ENCODE results near the gene KRT82.
"Not testable (repeated sequence)": the region's sequence is repeated elsewhere in the genome, so short reads cannot be mapped to it uniquely, and the experiment has no call there.

Gene KRT82

GRCh38 chr12:52415870-52416750 lies 10.0 kb upstream of the KRT82 start:
- no peaks in the 10 kb centered on the region for H3K9me3 ChIP-seq (ENCODE audit: control insufficient read depth, low read length)
- H3K27me3 ChIP-seq (ENCODE audit: control insufficient read depth, insufficient read depth, low read length): no peaks in the 10 kb centered on the region
- H3K4me3 ChIP-seq (ENCODE audit: low read length): no peak overlapping the region

GRCh38 chr12:52414936-52415335 lies 8.8 kb upstream of the KRT82 start:
- Histone ChIP-seq H3K36me3 (ENCODE audit: control insufficient read depth, insufficient read depth, low read length) (no peaks in the 10 kb centered on the region), H3K9me3 (ENCODE audit: control insufficient read depth, low read length) (no peaks in the 10 kb centered on the region), H3K4me1 (ENCODE audit: control insufficient read depth, insufficient read depth, low read length) (no peaks in the 10 kb centered on the region), H3K9ac (ENCODE audit: low read length) (no peak overlapping the region), H3K27me3 (ENCODE audit: control insufficient read depth, insufficient read depth, low read length) (no peaks in the 10 kb centered on the region), H3K4me3 (ENCODE audit: low read length) (no peak overlapping the region)

More at GRCh38 chr12:52415870-52416750, 10.0 kb upstream of the KRT82 start:
- no peak overlapping the region for H3K9ac ChIP-seq (ENCODE audit: low read length)
- no peaks in the 10 kb centered on the region for H3K36me3 ChIP-seq (ENCODE audit: control insufficient read depth, insufficient read depth, low read length)
- H3K4me1 ChIP-seq (ENCODE audit: control insufficient read depth, insufficient read depth, low read length): no peaks in the 10 kb centered on the region

GRCh38 chr12:52413782-52414345 lies 7.7 kb upstream of the KRT82 start:
- Histone ChIP-seq H3K9me3 (ENCODE audit: control insufficient read depth, low read length) (no peaks in the 10 kb centered on the region), H3K9ac (ENCODE audit: low read length) (no peak overlapping the region), H3K4me3 (ENCODE audit: low read length) (no peak overlapping the region), H3K36me3 (ENCODE audit: control insufficient read depth, insufficient read depth, low read length) (no peaks in the 10 kb centered on the region), H3K4me1 (ENCODE audit: control insufficient read depth, insufficient read depth, low read length) (no peaks in the 10 kb centered on the region), H3K27me3 (ENCODE audit: control insufficient read depth, insufficient read depth, low read length) (no peaks in the 10 kb centered on the region)

GRCh38 chr12:52413202-52413601 lies 7.1 kb upstream of the KRT82 start:
- no peaks in the 10 kb centered on the region for H3K27me3 ChIP-seq (ENCODE audit: control insufficient read depth, insufficient read depth, low read length)
- no peaks in the 10 kb centered on the region for H3K36me3 ChIP-seq (ENCODE audit: control insufficient read depth, insufficient read depth, low read length)
- H3K4me3 ChIP-seq (ENCODE audit: low read length): no peak overlapping the region

GRCh38 chr12:52411815-52412214 lies 5.7 kb upstream of the KRT82 start:
- no peaks in the 10 kb centered on the region for H3K4me1 ChIP-seq (ENCODE audit: control insufficient read depth, insufficient read depth, low read length)
- no peaks in the 10 kb centered on the region for H3K9me3 ChIP-seq (ENCODE audit: control insufficient read depth, low read length)
- H3K36me3 ChIP-seq (ENCODE audit: control insufficient read depth, insufficient read depth, low read length): no peaks in the 10 kb centered on the region
- no peak overlapping the region for H3K4me3 ChIP-seq (ENCODE audit: low read length)
- peaks cover 3% of the 10 kb centered on the region for H3K27me3 ChIP-seq (ENCODE audit: control insufficient read depth, insufficient read depth, low read length)
- H3K9ac ChIP-seq (ENCODE audit: low read length): no peak overlapping the region

More at GRCh38 chr12:52413202-52413601, 7.1 kb upstream of the KRT82 start:
- H3K9ac ChIP-seq (ENCODE audit: low read length): no peak overlapping the region
- H3K9me3 ChIP-seq (ENCODE audit: control insufficient read depth, low read length): no peaks in the 10 kb centered on the region
- H3K4me1 ChIP-seq (ENCODE audit: control insufficient read depth, insufficient read depth, low read length): no peaks in the 10 kb centered on the region

GRCh38 chr12:52410589-52411248 lies 4.6 kb upstream of the KRT82 start:
- not testable (repeated sequence) for H3K27me3 ChIP-seq (ENCODE audit: control insufficient read depth, insufficient read depth, low read length); H3K4me3 ChIP-seq (ENCODE audit: low read length); H3K4me1 ChIP-seq (ENCODE audit: control insufficient read depth, insufficient read depth, low read length); H3K9me3 ChIP-seq (ENCODE audit: control insufficient read depth, low read length); H3K36me3 ChIP-seq (ENCODE audit: control insufficient read depth, insufficient read depth, low read length); H3K9ac ChIP-seq (ENCODE audit: low read length)

GRCh38 chr12:52407918-52408317 lies 1.8 kb upstream of the KRT82 start:
- H3K9ac ChIP-seq (ENCODE audit: low read length): no peak overlapping the region
- peaks cover 6% of the 10 kb centered on the region for H3K27me3 ChIP-seq (ENCODE audit: control insufficient read depth, insufficient read depth, low read length)
- no peak overlapping the region for H3K4me3 ChIP-seq (ENCODE audit: low read length)
- H3K4me1 ChIP-seq (ENCODE audit: control insufficient read depth, insufficient read depth, low read length): no peaks in the 10 kb centered on the region
- no peaks in the 10 kb centered on the region for H3K9me3 ChIP-seq (ENCODE audit: control insufficient read depth, low read length)
- no peaks in the 10 kb centered on the region for H3K36me3 ChIP-seq (ENCODE audit: control insufficient read depth, insufficient read depth, low read length)

- Histone ChIP-seq H3K9me3 (ENCODE audit: control insufficient read depth, low read length) (no peaks in the 10 kb centered on the region), H3K4me3 (ENCODE audit: low read length) (no peak overlapping the region), H3K9ac (ENCODE audit: low read length) (no peak overlapping the region), H3K4me1 (ENCODE audit: control insufficient read depth, insufficient read depth, low read length) (no peaks in the 10 kb centered on the region), H3K36me3 (ENCODE audit: control insufficient read depth, insufficient read depth, low read length) (no peaks in the 10 kb centered on the region), H3K27me3 (ENCODE audit: control insufficient read depth, insufficient read depth, low read length) (peaks cover 10% of the 10 kb centered on the region)
Measured at GRCh38 chr12:52404951-52405350, 1.2 kb downstream of the KRT82 start.

GRCh38 chr12:52403561-52403960 lies 2.6 kb downstream of the KRT82 start:
- H3K9ac ChIP-seq (ENCODE audit: low read length): no peak overlapping the region
- no peaks in the 10 kb centered on the region for H3K9me3 ChIP-seq (ENCODE audit: control insufficient read depth, low read length)
- peaks cover 10% of the 10 kb centered on the region for H3K27me3 ChIP-seq (ENCODE audit: control insufficient read depth, insufficient read depth, low read length)
- H3K36me3 ChIP-seq (ENCODE audit: control insufficient read depth, insufficient read depth, low read length): no peaks in the 10 kb centered on the region
- no peaks in the 10 kb centered on the region for H3K4me1 ChIP-seq (ENCODE audit: control insufficient read depth, insufficient read depth, low read length)
- H3K4me3 ChIP-seq (ENCODE audit: low read length): no peak overlapping the region

- Histone ChIP-seq H3K9ac (ENCODE audit: low read length) (no peak overlapping the region), H3K27me3 (ENCODE audit: control insufficient read depth, insufficient read depth, low read length) (peaks cover 10% of the 10 kb centered on the region), H3K4me3 (ENCODE audit: low read length) (no peak overlapping the region), H3K4me1 (ENCODE audit: control insufficient read depth, insufficient read depth, low read length) (no peaks in the 10 kb centered on the region), H3K9me3 (ENCODE audit: control insufficient read depth, low read length) (no peaks in the 10 kb centered on the region), H3K36me3 (ENCODE audit: control insufficient read depth, insufficient read depth, low read length) (no peaks in the 10 kb centered on the region)
Measured at GRCh38 chr12:52402873-52403540, 3.1 kb downstream of the KRT82 start.

- Histone ChIP-seq H3K27me3 (ENCODE audit: control insufficient read depth, insufficient read depth, low read length) (peaks cover 7% of the 10 kb centered on the region), H3K9ac (ENCODE audit: low read length) (no peak overlapping the region), H3K4me1 (ENCODE audit: control insufficient read depth, insufficient read depth, low read length) (no peaks in the 10 kb centered on the region), H3K9me3 (ENCODE audit: control insufficient read depth, low read length) (no peaks in the 10 kb centered on the region), H3K4me3 (ENCODE audit: low read length) (no peak overlapping the region), H3K36me3 (ENCODE audit: control insufficient read depth, insufficient read depth, low read length) (no peaks in the 10 kb centered on the region)
Measured at GRCh38 chr12:52402377-52402776, 3.8 kb downstream of the KRT82 start.

- Histone ChIP-seq H3K9ac (ENCODE audit: low read length) (no peak overlapping the region), H3K27me3 (ENCODE audit: control insufficient read depth, insufficient read depth, low read length) (peaks cover 7% of the 10 kb centered on the region), H3K4me1 (ENCODE audit: control insufficient read depth, insufficient read depth, low read length) (no peaks in the 10 kb centered on the region), H3K36me3 (ENCODE audit: control insufficient read depth, insufficient read depth, low read length) (no peaks in the 10 kb centered on the region), H3K9me3 (ENCODE audit: control insufficient read depth, low read length) (no peaks in the 10 kb centered on the region), H3K4me3 (ENCODE audit: low read length) (no peak overlapping the region)
Measured at GRCh38 chr12:52401926-52402325, 4.2 kb downstream of the KRT82 start.
